ENCODE data around the gene DHCR24. TPM values are rescaled to one million over a fixed set of nuclear protein-coding genes. Genes with fewer than 3 reads are reported as not detected.
A peak's percentile ranks its signal among the peaks of the same experiment; 100 is the strongest.

DHCR24 gene
- total and polyA plus RNA-seq, 2 of the 13 experiments (the other 11 are each of a cell fraction or from before 2014, with no cell fraction given): 374 to 448 TPM

GRCh38 chr1:54865238-54866073, 21.5 kb downstream of the DHCR24 start (continued):
- TF ChIP-seq ZBTB4 (CRISPR knock-in tag; IDR thresholded peaks at IDR 0.05; ENCODE audit: borderline replicate concordance) (peak; percentile 62; the same call in 1 of the 2 replicates), ZNF788 (CRISPR knock-in tag; IDR thresholded peaks at IDR 0.05; ENCODE audit: borderline replicate concordance) (peak; percentile 61; the same call in 1 of the 2 replicates), MAX (IDR thresholded peaks at IDR 0.05) (peak; percentile 59; the same call in 1 of the 2 replicates), MEIS2 (CRISPR knock-in tag; IDR thresholded peaks at IDR 0.05) (no peak), ELK4 (CRISPR knock-in tag; IDR thresholded peaks at IDR 0.05; ENCODE audit: borderline replicate concordance) (no peak), ZNF326 (CRISPR knock-in tag; IDR thresholded peaks at IDR 0.05; ENCODE audit: borderline replicate concordance) (no peak), ZNF562 (CRISPR knock-in tag; IDR thresholded peaks at IDR 0.05; ENCODE audit: borderline replicate concordance) (no peak), ARNT2 (CRISPR knock-in tag; IDR thresholded peaks at IDR 0.05; ENCODE audit: low read depth) (no peak), YEATS2 (CRISPR knock-in tag; IDR thresholded peaks at IDR 0.05; ENCODE audit: borderline replicate concordance) (no peak), SMAD1 (CRISPR knock-in tag; IDR thresholded peaks at IDR 0.05; ENCODE audit: borderline replicate concordance, low read depth) (peak; percentile 14; the same call in 1 of the 2 replicates), PATZ1 (CRISPR knock-in tag; IDR thresholded peaks at IDR 0.05) (peak; percentile 87), ZNF530 (CRISPR knock-in tag; IDR thresholded peaks at IDR 0.05; ENCODE audit: low read depth) (no peak), CENPT (CRISPR knock-in tag; IDR thresholded peaks at IDR 0.05; ENCODE audit: low read depth) (no peak), NR1H2 (CRISPR knock-in tag; IDR thresholded peaks at IDR 0.05; ENCODE audit: borderline replicate concordance, low read depth) (no peak; the same call in 1 of the 2 replicates), ZFP36L2 (CRISPR knock-in tag; IDR thresholded peaks at IDR 0.05) (no peak), ZC3H13 (CRISPR knock-in tag; IDR thresholded peaks at IDR 0.05) (0 out of 2 replicates have a peak, but pooled peaks have one; percentile 1), MTERF4 (CRISPR knock-in tag; IDR thresholded peaks at IDR 0.05) (no peak), NR3C1 (CRISPR knock-in tag; IDR thresholded peaks at IDR 0.05) (no peak), TBP (CRISPR knock-in tag; IDR thresholded peaks at IDR 0.05) (no peak)

Measured in HepG2 (cell line).